ENCODE measurements around the gene MCL1. TPM values are rescaled to one million over a fixed set of nuclear protein-coding genes. Genes with fewer than 3 reads are reported as not detected.
"Not testable (repeated sequence)": the region's sequence is repeated elsewhere in the genome, so short reads cannot be mapped to it uniquely, and the experiment has no call there.

The MCL1 gene
- polyA plus RNA-seq, 1 of the 3 experiments (the other 2 are of a cell fraction) = 110 TPM

- H3K27me3 ChIP-seq (ENCODE audit: insufficient read depth); POLR2A ChIA-PET; H3K4me3 ChIP-seq (ENCODE audit: low read depth in 2 of 2, low read length in 1 of 2); H3K9ac ChIP-seq; H3K9me3 ChIP-seq; H3K9me2 ChIP-seq; H2AFZ ChIP-seq (ENCODE audit: low read depth); DNase-seq: not testable (repeated sequence)
- H3K4me1 ChIP-seq (ENCODE audit: control insufficient read depth in 1 of 2, insufficient read depth in 2 of 2, low read depth in 1 of 2, low read length in 1 of 2) = peaks cover 22 to 28% of the 10 kb centered on the region in 2 experiments
- peaks cover 95% of the 10 kb centered on the region for H3F3A ChIP-seq (replicated peaks; ENCODE audit: insufficient read depth)
- CTCF ChIA-PET = interaction anchor here (13.4 kb wide), 1 partner anchor 12 kb away, joined by 142 read pairs; no protein-coding TSS in a partner anchor
- H3K4me2 ChIP-seq = peak overlapping the region; percentile 89
- peaks cover 96% of the 10 kb centered on the region for H4K20me1 ChIP-seq (ENCODE audit: insufficient read depth)
- peaks cover 100% of the 10 kb centered on the region for H3K79me2 ChIP-seq (ENCODE audit: insufficient read depth)
- peaks cover 58 to 77% of the 10 kb centered on the region in 2 experiments for H3K36me3 ChIP-seq (replicated peaks in 1 of 2; ENCODE audit: control insufficient read depth in 1 of 2, insufficient read depth in 2 of 2, low read length in 1 of 2)
- peak overlapping the region in 1 of 2 experiments; percentile 100; a peak in 2 of 4 replicates for H3K27ac ChIP-seq (ENCODE audit: low read depth in 2 of 2, low read length in 1 of 2)
- WGBS (ENCODE audit: low lambda C conversion rate) = 98% methylated on average over 13 of the region's 13 CpGs
These were observed 5.8 kb downstream of the MCL1 start for GRCh38 chr1:150573648-150574071.

DNA sequence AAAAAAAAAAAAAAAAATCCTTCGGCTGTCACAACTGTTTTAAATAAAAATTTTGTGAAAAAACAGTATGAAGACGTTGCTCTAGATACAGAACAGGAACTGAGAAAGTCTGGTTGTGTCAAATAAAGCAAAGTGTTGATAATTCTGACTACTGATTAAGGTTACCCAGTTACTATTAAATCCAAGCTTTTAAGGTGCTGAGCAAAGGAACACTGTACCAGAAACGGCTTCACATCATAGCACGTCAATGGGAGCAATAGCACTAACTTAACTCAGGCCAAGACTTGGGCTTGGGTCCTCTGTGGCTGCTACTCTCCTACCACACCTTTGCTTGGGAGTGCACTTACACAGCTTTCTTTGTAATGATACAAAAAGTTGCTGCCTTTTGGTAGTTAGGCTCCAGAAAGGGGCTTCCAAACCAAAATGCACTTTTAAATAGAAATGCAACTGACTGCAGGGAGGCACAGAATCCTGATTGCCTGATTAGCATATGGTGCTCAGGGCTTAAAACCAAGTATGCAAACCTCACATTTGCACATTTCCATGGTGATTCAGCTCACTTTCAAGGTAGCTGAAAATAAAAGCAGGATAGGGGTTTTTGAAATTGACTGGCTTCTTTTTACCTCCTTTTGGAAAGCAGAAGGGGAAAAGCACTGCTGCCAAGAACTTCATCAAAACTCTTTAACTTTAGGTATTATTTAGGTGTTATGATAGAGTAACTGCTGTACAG, 6.3 kb downstream of the MCL1 start:
- WGBS (ENCODE audit: low lambda C conversion rate) = 93% methylated on average over 4 of the region's 4 CpGs
- Histone ChIP-seq H3K4me3 (ENCODE audit: low read depth in 2 of 2, low read length in 1 of 2) (no peak overlapping the region), H3K27ac (ENCODE audit: low read depth in 2 of 2, low read length in 1 of 2) (peak overlapping the region; percentile 18 to 100; a peak in 3 of 4 replicates), H3K27me3 (ENCODE audit: insufficient read depth) (no peaks in the 10 kb centered on the region), H4K20me1 (ENCODE audit: insufficient read depth) (peaks cover 93% of the 10 kb centered on the region), H3K79me2 (ENCODE audit: insufficient read depth) (peaks cover 97% of the 10 kb centered on the region), H3K9me3 (no peaks in the 10 kb centered on the region), H3K4me2 (peak overlapping the region; percentile 89), H2AFZ (ENCODE audit: low read depth) (no peak overlapping the region), H3K9me2 (no peaks in the 10 kb centered on the region), H3F3A (replicated peaks; ENCODE audit: insufficient read depth) (peaks cover 93% of the 10 kb centered on the region), H3K36me3 (replicated peaks in 1 of 2; ENCODE audit: control insufficient read depth in 1 of 2, insufficient read depth in 2 of 2, low read length in 1 of 2) (peaks cover 55 to 71% of the 10 kb centered on the region in 2 experiments), H3K9ac (no peak overlapping the region; the same call in 1 of the 2 replicates), H3K4me1 (ENCODE audit: control insufficient read depth in 1 of 2, insufficient read depth in 2 of 2, low read depth in 1 of 2, low read length in 1 of 2) (peaks cover 25 to 34% of the 10 kb centered on the region in 2 experiments)
- CTCF ChIA-PET = interaction anchor here (13.4 kb wide), 1 partner anchor 11 kb away, joined by 142 read pairs; no protein-coding TSS in a partner anchor
- TF ChIP-seq FOSL2 (IDR thresholded peaks at IDR 0.05; ENCODE audit: borderline replicate concordance, low read depth) (no peak), RAD21 (IDR thresholded peaks at IDR 0.05; ENCODE audit: low read length) (no peak), POLR2AphosphoS5 (IDR thresholded peaks at IDR 0.05; ENCODE audit: low read depth, low read length) (peak; percentile 23; the same call in 1 of the 2 replicates), EZH2phosphoT487 (IDR thresholded peaks at IDR 0.05; ENCODE audit: borderline replicate concordance, low read depth) (no peak)
- TF ChIP-seq, protein P1, sequence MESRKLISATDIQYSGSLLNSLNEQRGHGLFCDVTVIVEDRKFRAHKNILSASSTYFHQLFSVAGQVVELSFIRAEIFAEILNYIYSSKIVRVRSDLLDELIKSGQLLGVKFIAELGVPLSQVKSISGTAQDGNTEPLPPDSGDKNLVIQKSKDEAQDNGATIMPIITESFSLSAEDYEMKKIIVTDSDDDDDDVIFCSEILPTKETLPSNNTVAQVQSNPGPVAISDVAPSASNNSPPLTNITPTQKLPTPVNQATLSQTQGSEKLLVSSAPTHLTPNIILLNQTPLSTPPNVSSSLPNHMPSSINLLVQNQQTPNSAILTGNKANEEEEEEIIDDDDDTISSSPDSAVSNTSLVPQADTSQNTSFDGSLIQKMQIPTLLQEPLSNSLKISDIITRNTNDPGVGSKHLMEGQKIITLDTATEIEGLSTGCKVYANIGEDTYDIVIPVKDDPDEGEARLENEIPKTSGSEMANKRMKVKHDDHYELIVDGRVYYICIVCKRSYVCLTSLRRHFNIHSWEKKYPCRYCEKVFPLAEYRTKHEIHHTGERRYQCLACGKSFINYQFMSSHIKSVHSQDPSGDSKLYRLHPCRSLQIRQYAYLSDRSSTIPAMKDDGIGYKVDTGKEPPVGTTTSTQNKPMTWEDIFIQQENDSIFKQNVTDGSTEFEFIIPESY (IDR thresholded peaks at IDR 0.05; ENCODE audit: borderline replicate concordance, low read depth) = no peak
- POLR2A ChIA-PET = no interaction called here
- no peak for DNase-seq

GRCh38 chr1:150568594-150568966, 10.8 kb downstream of the MCL1 start:
- CTCF ChIA-PET = interaction anchor here (0.8 to 13.4 kb wide), 6 partner anchors 7 to 245 kb away, joined by 3 to 142 read pairs (median 3); partner anchors contain the start of gene MCL1
- Histone ChIP-seq H4K20me1 (ENCODE audit: insufficient read depth) (peaks cover 48% of the 10 kb centered on the region), H3K9me2 (no peaks in the 10 kb centered on the region), H3F3A (replicated peaks; ENCODE audit: insufficient read depth) (peaks cover 85% of the 10 kb centered on the region), H3K4me2 (peak overlapping the region; percentile 55), H3K4me1 (ENCODE audit: control insufficient read depth in 1 of 2, insufficient read depth in 2 of 2, low read depth in 1 of 2, low read length in 1 of 2) (peaks cover 29 to 36% of the 10 kb centered on the region in 2 experiments), H3K79me2 (ENCODE audit: insufficient read depth) (peaks cover 97% of the 10 kb centered on the region), H3K27ac (ENCODE audit: low read depth in 2 of 2, low read length in 1 of 2) (peak overlapping the region; percentile 83 to 100), H3K4me3 (ENCODE audit: low read depth in 2 of 2, low read length in 1 of 2) (peak overlapping the region in 1 of 2 experiments; percentile 13; a peak in 1 of 4 replicates), H3K9me3 (no peaks in the 10 kb centered on the region), H3K27me3 (ENCODE audit: insufficient read depth) (no peaks in the 10 kb centered on the region), H2AFZ (ENCODE audit: low read depth) (no peak overlapping the region), H3K9ac (peak overlapping the region; percentile 73), H3K36me3 (replicated peaks in 1 of 2; ENCODE audit: control insufficient read depth in 1 of 2, insufficient read depth in 2 of 2, low read length in 1 of 2) (peaks cover 13 to 26% of the 10 kb centered on the region in 2 experiments)
- TF ChIP-seq, protein P2, sequence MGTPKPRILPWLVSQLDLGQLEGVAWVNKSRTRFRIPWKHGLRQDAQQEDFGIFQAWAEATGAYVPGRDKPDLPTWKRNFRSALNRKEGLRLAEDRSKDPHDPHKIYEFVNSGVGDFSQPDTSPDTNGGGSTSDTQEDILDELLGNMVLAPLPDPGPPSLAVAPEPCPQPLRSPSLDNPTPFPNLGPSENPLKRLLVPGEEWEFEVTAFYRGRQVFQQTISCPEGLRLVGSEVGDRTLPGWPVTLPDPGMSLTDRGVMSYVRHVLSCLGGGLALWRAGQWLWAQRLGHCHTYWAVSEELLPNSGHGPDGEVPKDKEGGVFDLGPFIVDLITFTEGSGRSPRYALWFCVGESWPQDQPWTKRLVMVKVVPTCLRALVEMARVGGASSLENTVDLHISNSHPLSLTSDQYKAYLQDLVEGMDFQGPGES (IDR thresholded peaks at IDR 0.05; ENCODE audit: low read depth, low read length) = no peak
- TF ChIP-seq GABPA (IDR thresholded peaks at IDR 0.05; ENCODE audit: low read depth) (0 out of 2 replicates have a peak, but pooled peaks have one; percentile 26), POLR2AphosphoS5 (IDR thresholded peaks at IDR 0.05; ENCODE audit: low read depth, low read length) (peak; percentile 22), SMC3 (IDR thresholded peaks at IDR 0.05; ENCODE audit: low read depth, low read length) (no peak), ELF1 (IDR thresholded peaks at IDR 0.05) (0 out of 2 replicates have a peak, but pooled peaks have one; percentile 2)
- TF ChIP-seq, protein P3, sequence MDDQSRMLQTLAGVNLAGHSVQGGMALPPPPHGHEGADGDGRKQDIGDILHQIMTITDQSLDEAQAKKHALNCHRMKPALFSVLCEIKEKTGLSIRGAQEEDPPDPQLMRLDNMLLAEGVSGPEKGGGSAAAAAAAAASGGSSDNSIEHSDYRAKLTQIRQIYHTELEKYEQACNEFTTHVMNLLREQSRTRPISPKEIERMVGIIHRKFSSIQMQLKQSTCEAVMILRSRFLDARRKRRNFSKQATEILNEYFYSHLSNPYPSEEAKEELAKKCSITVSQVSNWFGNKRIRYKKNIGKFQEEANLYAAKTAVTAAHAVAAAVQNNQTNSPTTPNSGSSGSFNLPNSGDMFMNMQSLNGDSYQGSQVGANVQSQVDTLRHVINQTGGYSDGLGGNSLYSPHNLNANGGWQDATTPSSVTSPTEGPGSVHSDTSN (IDR thresholded peaks at IDR 0.05) = no peak
- POLR2A ChIA-PET = interaction anchor here (0.8 to 8.9 kb wide), 2 partner anchors 9 to 61 kb away, joined by 5 to 149 read pairs; partner anchors contain the start of genes ENSA and MCL1
- no peak for DNase-seq
